HG03025 (cell line): ENCODE results near the gene SLC12A6.

Experiments
- ATAC-seq: cut with Tn5 transposase; IDR thresholded peaks from one replicate; pipeline ENCODE4 v1.9.1; 2021; ENCODE audit warnings: mild to moderate bottlenecking, moderate library complexity; ENCODE audit not compliant: unreplicated experiment, low FRiP score

SLC12A6 gene

DNA sequence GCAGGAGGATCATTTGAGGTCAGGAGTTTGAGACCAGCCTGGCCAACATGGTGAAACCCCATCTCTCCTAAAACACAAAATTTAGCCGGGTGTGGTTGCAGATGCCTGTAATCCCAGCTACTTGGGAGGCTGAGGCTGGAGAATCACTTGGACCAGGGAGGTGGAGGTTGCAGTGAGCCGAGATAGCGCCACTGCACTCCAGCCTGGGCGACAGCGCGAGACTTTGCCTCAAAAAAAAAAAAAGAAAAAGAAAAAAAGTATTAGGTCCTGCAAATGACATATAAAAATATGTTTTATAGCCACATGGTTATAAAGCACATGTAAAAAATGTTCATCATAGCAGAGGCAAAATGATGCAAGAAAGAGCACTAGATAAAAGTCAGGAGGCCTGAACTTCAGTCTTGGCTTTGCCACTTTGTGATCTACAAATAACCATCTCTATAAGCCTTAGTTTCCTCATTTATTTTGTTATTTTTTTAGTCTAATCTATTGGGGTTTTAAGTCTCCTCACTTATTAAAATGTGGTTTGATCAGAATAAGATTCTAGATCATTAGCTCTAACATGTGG lies 4.9 kb downstream of the SLC12A6 start:
- no peak for ATAC-seq

DNA sequence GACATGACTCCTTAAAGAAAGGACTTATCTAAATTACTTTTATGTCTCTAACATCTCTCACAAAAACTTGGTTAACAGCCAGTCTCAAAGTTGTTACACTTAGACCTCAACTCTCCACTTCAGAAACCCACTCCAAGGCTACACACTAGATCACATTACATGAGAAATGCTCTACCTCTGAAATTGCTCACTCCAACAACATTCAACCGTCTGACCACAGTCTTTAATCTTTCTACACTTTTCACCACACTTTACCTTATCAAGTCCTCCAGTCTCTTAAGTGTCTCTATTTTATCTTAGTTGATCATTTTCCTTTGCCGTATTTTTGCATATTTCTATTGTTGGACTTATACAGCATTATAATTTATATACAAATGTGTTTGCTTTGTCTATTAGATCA lies 5.8 kb downstream of the SLC12A6 start:
- no peak for ATAC-seq

DNA sequence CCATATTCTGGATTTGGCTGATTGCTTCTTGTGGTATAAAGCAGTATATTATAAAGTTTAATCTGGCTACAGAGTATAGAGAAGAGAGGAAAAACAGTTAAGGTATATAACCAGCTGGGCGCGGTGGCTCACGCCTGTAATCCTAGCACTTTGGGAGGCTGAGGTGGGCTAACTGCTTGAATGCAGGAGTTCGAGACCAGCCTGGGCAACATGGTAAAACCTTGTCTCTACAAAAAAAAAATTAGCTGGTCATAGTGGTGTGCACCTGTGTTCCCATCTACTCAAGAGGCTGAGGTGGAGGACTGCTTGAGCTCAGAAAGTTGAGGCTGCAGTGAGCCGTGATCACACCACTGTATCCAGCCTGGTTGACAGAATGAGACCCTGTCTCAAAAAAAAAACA lies 7.3 kb downstream of the SLC12A6 start:
- ATAC-seq: no peak

DNA sequence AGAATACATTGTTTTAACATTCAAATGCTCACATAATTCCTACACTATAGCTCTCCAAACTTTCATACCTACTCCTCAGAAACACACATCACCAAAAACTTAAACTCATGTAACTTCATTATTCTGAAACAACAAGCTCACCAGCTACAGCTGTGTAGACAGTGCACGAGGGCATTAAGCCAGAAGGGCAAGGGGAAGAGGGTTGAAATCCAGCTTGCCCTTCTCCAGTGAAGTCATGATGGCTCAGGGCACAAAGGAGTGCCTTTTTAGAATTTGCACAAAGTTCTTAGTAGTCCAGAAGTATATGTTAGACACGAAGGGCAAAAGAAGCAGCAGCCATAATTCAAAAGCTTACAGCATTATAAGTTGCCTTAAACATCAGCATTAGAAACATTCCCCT lies 8.6 kb downstream of the SLC12A6 start:
- ATAC-seq: no peak

DNA sequence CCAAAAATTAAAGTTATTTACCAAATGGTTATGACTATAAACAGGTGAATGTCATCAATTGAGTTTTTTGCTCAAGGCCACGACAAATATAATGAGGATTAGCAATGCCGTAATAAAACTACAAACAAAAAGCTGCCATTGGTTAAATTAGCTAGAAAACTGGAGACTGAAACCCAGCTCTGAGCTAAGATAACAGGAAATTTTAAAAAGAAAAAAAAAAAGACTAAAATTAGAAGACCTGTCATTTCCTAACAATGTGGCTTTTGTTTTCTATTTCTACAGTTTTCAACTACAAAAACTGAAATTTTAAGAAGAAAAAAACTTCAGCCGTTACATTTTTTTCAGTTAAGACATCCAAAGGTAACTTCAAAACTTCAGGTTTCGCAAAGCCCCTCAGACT lies 9.7 kb downstream of the SLC12A6 start:
- no peak for ATAC-seq

DNA sequence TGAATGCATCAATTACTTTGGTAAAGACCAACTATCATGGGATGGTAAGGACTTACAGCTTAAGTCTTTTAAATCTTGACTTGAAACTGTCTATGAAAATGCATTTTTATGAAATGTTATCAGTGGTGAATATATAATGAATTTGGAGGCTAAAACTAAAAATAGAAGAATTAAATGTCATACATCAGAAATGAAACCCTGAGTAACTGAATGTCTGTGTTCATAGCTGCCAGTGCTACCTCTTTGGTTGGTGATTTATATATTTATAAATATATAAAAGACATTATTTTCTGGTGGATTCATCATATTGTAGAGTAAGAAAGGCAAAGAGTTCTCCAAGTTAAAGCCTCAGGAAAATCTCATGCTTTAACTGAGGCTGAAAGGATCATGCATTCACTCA lies 12.2 kb downstream of the SLC12A6 start:
- ATAC-seq: no peak

DNA sequence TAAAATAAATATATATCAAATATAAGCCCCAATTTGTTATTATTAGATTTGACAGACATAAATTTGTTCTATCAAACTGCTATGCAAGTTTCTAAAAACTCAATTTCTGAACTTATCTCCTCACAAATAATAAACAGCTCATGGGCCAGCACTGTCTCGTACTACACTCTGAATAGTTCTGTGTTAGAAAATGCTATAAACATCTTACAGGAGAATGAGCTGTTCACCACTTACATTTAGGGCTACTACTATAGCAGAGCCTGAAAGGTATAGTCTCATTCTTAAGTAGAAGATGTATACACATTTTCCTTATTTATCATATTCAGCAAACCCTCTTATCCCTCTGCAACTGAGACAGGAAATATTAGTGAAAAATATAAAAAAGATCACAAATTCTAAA lies 12.6 kb downstream of the SLC12A6 start:
- no peak for ATAC-seq

DNA sequence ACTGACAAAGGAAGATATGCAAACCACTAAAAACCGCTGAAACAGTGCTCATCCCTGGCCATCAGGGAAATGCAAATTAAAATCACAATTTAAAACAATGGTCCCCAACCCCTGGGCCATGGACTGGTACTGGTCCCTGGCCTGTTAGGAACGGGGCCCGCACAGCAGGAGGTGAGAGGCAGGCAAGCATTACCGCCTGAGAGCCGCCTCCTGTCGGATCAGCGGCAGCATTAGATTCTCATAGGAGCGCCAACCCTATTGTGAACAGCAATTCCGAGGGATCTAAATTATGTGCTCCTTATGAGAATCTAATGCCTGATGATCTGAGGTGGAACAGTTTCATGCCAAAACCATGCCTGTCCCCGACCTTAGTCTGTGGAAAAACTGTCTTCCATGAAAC lies 14.4 kb downstream of the SLC12A6 start:
- ATAC-seq: no peak

DNA sequence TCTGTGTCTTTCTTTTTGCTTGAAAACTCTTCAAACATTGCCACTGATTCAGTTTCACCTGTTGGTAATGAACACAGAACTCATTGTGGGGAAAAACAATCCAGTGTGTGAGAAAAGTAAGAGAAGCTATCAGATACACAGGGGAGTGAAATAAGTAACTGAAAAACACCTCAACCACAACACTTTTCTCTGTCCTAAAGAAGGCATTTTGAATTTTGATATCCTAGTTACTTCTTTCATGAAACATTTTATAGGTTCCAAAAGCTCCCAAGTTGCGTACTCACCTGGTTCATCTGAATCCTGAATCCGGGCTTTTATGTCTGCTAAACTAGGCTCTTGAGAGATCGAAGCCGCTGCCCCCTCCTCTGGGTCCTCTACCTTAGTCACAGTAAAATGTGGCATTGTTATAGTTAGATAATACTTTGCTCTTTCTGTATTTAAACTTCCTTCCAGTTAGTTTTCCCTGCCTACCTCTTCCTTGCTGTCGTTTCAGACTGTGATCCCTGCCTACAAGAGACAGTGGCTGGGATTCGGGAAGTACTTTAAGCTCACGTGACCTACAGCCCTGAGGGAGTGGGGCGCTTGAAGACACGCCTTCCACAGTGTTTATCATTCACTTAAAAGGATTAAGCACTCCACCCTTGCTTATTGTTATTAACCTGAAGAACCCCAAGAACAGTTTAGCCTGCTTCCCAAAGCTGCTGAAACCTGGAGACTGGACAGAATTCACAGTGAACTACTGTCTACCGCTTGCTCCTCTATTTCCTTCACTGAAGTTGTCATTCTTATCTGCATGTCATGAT lies 19.1 kb downstream of the SLC12A6 start:
- ATAC-seq: no peak

DNA sequence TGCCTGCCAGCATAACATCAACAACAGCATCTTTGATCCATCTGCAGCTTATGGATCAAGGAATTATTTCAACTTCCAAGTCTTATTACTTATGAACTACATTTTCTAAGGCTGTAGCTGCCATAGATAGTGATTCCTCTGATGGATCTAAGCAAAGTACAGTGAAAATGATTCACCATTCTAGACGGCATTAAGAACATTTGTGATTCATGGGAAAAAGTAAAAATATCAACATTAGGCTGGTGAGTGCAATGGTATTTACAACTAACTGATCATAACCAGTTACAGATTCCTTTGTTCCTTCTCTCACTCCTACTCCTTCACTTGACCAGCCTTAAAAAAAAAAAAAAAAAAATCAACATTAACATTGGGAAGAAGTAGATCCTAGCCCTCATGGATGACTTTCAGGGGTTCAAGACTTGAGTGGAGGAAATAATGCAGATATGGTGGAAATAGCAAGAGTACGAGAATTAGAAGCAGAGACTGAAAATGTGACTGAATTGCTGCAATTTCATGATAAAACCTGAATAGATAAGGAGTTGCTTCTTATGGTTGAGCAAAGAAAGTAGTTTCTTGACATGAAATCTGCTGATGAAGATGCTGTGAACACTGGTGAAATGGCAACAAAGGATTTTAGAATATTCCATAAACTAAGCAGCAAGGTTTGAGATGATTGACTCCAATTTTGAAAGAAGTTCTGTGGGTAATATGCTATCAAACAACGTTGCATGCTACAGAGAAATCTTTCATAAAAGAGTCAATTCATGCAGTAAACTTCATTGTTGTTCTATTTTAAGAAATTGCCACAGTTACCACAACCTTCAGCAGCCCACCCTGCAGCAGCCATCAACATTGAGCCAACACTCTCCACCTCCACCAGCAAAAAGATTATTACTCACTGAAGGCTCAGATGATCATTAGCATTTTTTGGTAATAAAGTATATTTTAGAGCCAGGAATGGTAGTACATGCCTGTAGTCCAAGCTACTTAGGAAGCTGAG lies 22.8 kb downstream of the SLC12A6 start:
- no peak for ATAC-seq

DNA sequence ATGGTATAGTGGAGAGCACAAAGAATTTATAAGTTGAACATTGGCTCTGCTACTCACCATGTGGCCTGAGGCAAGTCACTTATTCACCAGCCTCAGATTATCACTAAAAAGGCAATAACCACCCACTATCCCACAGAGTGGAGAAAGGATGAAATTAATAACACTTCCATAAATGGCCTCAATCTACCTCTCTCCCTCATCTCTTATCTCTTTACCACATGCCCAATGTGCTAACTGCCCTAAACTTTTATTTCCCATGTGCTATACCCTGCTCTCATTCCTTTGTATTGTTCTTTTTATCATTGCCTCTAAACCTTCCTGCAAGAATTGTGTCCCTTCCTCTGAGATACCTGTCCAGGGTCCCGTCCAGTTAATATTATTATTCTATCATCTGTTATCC lies 26.0 kb downstream of the SLC12A6 start:
- ATAC-seq: no peak

DNA sequence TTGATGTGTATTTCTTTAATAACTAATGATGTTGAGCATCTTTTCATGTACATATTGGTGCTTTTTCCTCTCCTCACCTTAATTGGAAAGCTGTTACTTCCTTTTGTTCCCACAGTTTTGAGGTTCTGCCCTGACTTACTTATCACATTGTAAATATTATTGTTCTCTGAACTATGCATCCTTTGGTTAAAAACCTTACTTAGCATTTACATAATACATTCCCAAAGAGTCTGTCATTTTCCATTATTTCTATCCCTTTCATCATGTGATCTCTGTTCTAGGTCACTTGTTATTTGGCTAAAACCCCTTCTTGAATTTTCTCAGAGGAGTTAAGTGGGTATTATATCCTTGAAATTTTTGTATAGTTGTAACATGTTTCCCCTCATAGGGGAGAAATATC lies 33.0 kb downstream of the SLC12A6 start:
- ATAC-seq: no peak

DNA sequence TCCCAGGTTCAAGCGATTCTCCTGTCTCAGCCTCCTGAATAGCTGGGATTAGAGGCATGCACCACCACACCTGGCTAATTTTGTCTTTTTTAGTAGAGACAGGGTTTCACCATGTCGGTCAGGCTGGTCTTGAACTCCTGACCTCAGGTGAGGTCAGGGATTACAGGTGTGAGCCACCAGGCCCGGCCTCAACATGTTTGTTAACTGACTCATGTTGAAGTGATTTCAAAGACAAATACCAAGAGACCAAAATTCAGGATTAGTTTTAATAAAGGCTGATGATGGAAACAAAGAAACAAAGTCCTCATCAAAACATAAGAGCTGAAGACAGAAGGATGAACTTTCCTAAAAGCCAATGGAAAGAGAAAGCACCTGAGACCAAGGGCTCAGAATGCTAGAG lies 36.5 kb downstream of the SLC12A6 start:
- ATAC-seq: no peak

DNA sequence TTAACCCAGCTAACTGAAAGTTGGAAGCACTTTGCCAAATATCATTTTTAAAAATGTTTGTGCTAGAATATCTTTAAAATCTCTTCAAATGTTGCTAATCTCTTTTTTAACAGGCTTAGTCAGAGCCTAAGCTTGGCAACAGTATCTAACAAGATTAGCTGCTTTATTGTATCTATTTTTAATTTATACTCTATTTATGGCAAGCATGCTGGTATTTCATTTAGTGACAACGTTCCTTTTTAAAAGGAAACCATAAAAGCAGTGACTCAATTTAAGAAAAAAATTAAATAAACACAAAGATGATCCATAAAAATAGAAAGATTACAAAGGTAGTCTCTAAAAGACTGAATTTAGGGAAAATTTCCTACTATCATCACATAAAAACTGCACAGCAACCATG lies 40.5 kb downstream of the SLC12A6 start:
- no peak for ATAC-seq

DNA sequence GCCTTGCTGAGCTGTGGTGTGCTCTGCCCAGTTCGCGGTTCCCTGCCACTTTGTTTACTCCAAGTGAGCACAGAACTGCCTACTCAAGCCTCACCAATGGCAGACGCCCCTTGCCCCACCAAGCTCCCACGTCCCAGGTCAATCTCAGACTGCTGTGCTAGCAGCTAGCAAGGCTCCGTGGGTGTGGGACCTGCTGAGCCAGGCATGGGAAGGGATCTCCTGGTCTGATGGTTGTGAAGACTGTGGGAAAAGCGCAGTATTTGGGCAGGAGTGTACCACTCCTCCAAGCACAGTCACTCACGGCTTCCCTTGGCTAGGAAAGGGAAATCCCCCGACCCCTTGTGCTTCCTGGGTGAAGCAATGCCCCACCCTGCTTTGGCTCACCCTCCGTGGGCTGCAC lies 45.0 kb downstream of the SLC12A6 start:
- no peak for ATAC-seq

DNA sequence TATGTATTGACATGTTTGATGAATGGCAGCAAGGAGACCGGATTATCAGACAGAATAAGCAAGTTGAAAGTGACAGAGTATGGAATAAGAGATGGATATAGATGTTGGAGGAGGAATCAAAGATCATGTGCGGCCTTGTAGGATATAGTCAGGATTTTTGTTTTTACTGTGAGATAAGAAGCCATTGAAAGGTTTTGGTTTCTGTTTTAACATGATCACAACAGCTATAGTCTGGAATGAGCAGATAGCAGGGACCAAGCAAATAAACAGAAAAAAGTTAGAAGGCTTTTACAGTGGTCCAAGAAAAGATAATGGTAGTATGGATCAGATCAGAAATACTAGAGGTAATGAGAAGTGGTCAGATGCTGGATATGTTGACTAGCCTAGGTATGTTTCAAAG lies 52.6 kb downstream of the SLC12A6 start:
- no peak for ATAC-seq

DNA sequence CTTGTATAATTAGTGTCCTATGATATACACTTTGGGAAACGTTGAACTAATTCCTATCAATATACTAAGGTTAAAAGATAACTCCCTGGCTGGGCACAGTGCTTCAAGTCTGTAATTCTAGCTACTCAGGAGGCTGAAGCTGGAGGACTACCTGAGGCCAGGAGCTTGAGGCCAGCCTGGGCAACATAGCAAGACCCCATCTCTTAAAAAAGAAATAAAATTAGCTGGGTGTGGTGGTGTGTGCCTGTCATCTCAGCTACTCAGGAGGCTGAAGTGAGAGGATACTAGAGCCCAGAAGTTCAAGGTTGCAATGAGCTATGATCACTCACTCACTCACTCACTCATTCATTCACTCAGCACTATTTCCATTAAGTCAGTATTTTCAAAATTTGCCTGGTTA lies 55.2 kb downstream of the SLC12A6 start:
- no peak for ATAC-seq

DNA sequence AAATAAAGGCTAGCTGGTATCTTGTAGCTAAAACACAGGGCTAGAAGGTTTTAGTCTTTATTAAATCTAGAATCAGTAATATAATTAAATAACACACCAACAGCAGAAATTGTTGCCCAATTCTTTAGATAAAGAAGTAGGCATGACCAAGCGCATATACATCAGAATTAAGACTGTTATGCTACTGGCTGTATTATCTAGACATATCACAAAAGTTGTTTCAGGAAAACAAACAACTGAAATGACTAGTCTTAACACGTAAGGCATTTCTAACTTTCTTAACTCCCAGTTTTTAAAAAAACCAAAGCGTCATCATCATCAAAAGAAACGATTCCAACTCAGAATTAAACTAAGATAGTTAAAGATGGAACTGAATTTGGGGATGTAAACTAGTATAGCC lies 57.4 kb downstream of the SLC12A6 start:
- no peak for ATAC-seq

DNA sequence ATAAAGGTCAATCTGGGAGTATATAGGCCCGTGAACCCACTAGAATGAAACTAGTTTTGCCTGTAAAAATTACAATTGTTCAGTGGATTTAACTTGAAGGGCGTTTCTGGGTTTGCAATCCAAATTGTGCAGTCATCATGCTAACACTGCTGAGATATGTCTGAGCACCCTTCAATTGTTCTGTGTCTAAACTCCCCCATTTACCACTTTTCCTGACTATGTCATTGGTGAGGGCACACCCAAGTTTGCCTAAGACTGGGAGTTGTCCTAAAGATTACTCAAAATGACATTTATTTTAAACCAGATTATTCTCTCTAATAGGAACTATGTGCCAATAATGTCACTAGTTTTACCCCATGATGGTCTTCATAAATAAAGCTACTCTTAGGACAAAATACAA lies 58.2 kb downstream of the SLC12A6 start:
- no peak for ATAC-seq

DNA sequence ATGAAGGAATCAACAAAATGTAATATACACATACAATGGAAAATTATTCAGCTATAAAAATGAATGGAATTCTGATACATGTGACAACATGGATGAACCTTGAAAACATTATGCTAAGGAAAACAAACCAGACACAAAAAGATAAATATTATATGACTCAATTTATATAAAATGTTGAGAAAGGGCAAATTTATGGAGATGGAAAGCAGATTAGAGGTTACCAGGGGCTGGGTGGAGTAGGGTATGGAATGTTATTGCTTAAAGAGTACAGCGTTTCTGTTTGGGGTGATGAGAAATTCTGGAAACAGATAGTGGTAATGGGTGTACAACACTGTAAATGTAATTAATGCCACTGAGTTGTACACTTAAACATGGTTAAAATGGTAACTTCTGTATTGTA lies 61.9 kb downstream of the SLC12A6 start:
- ATAC-seq: no peak

DNA sequence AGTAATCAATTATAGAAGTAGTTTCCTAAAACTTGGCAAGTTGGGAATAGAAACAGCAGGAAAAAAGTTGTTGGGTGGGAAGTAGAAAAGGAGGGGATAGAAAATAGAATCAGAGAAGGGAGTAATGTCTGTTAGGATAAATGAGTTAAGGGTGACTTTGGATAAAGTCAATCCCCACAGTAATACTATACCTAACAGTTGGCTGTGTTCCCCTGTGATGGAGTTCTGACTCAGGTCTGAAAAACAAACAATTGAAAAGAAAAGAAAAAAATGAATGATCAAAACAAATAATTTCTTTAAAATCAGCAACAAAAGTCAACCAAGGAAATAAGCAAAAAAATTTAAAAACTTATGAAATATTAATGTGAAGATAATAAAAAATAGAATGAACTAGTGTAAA lies 62.4 kb downstream of the SLC12A6 start:
- no peak for ATAC-seq
